GM19239 (cell line): Measurements from ENCODE around the gene MAGI2.

Experiments
- DNase-seq: peaks from one replicate; pipeline ENCODE4 v3.0.0; 2011; ENCODE audit warnings: low spot score; ENCODE audit not compliant: insufficient read length
- FAIRE-seq: peaks from 2 replicates; lab custom pipeline; 2011; peaks lifted over from hg19 to GRCh38; lab: Jason Lieb, UNC

Gene MAGI2

GRCh38 chr7:79199961-79200360 is 253.5 kb downstream of the MAGI2 start:
- DNase-seq (no peak), FAIRE-seq (no peak)

GRCh38 chr7:79199266-79199665 is 254.2 kb downstream of the MAGI2 start:
- no peak for FAIRE-seq
- no peak for DNase-seq

GRCh38 chr7:79185605-79186004 is 267.9 kb downstream of the MAGI2 start:
- FAIRE-seq = no peak
- DNase-seq = no peak

GRCh38 chr7:79182283-79182682 is 271.2 kb downstream of the MAGI2 start:
- FAIRE-seq = no peak
- no peak for DNase-seq

- FAIRE-seq (no peak), DNase-seq (no peak)
Measured at GRCh38 chr7:79180533-79180932, 272.9 kb downstream of the MAGI2 start.

- FAIRE-seq = no peak
- no peak for DNase-seq
Measured at GRCh38 chr7:79176859-79177477, 276.5 kb downstream of the MAGI2 start.

- no peak for FAIRE-seq
Measured at GRCh38 chr7:79175374-79175773, 278.1 kb downstream of the MAGI2 start.

GRCh38 chr7:79165225-79165624 is 288.2 kb downstream of the MAGI2 start:
- FAIRE-seq (no peak), DNase-seq (no peak)

More at GRCh38 chr7:79175374-79175773, 278.1 kb downstream of the MAGI2 start:
- DNase-seq = no peak

GRCh38 chr7:79159040-79159664 is 294.3 kb downstream of the MAGI2 start:
- FAIRE-seq (no peak), DNase-seq (no peak)

GRCh38 chr7:79157281-79157680 is 296.2 kb downstream of the MAGI2 start:
- DNase-seq = no peak
- FAIRE-seq = no peak

- DNase-seq = no peak
Measured at GRCh38 chr7:79149831-79150230, 303.6 kb downstream of the MAGI2 start.

GRCh38 chr7:79142706-79143105 is 310.8 kb downstream of the MAGI2 start:
- DNase-seq (no peak), FAIRE-seq (no peak)

More at GRCh38 chr7:79149831-79150230, 303.6 kb downstream of the MAGI2 start:
- no peak for FAIRE-seq

- FAIRE-seq = no peak
- no peak for DNase-seq
Measured at GRCh38 chr7:79141252-79141651, 312.2 kb downstream of the MAGI2 start.

- FAIRE-seq = no peak
Measured at GRCh38 chr7:79137942-79138341, 315.5 kb downstream of the MAGI2 start.

GRCh38 chr7:79132844-79133451 is 320.5 kb downstream of the MAGI2 start:
- no peak for FAIRE-seq
- DNase-seq = no peak

More at GRCh38 chr7:79137942-79138341, 315.5 kb downstream of the MAGI2 start:
- no peak for DNase-seq

- FAIRE-seq (no peak), DNase-seq (no peak)
Measured at GRCh38 chr7:79130715-79131114, 322.8 kb downstream of the MAGI2 start.

- DNase-seq (no peak), FAIRE-seq (no peak)
Measured at GRCh38 chr7:79124331-79124730, 329.1 kb downstream of the MAGI2 start.

GRCh38 chr7:79118143-79118542 is 335.3 kb downstream of the MAGI2 start:
- no peak for FAIRE-seq
- no peak for DNase-seq

- FAIRE-seq (no peak), DNase-seq (no peak)
Measured at GRCh38 chr7:79096361-79096805, 357.1 kb downstream of the MAGI2 start.

GRCh38 chr7:79093421-79093820 is 360.0 kb downstream of the MAGI2 start:
- FAIRE-seq (no peak), DNase-seq (no peak)

GRCh38 chr7:79091661-79092060 is 361.8 kb downstream of the MAGI2 start:
- DNase-seq (no peak), FAIRE-seq (no peak)
